ENCODE results near the gene COG5.

DNA sequence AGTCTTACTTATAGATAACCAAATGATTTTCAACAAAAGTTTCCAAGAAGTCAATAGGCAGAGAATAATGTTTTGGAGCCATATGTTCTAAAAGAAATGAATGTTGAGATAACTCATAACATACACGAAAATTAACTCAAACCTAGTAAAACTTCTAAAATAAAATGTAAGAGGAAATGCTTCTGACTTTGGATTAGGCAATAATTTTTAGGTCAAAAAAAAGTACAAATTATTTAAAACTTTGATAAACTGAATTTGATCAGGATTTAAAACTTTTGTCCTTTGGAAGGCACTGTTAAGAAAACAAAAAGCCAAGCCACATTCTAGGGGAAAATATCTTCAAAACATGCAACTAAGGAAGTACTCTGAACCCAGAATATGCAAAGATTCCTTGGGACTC lies 242.1 kb downstream of the COG5 start:
- TF ChIP-seq, protein P1, sequence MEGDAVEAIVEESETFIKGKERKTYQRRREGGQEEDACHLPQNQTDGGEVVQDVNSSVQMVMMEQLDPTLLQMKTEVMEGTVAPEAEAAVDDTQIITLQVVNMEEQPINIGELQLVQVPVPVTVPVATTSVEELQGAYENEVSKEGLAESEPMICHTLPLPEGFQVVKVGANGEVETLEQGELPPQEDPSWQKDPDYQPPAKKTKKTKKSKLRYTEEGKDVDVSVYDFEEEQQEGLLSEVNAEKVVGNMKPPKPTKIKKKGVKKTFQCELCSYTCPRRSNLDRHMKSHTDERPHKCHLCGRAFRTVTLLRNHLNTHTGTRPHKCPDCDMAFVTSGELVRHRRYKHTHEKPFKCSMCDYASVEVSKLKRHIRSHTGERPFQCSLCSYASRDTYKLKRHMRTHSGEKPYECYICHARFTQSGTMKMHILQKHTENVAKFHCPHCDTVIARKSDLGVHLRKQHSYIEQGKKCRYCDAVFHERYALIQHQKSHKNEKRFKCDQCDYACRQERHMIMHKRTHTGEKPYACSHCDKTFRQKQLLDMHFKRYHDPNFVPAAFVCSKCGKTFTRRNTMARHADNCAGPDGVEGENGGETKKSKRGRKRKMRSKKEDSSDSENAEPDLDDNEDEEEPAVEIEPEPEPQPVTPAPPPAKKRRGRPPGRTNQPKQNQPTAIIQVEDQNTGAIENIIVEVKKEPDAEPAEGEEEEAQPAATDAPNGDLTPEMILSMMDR (IDR thresholded peaks at IDR 0.05) = no peak
- TF ChIP-seq POLR2AphosphoS5 (IDR thresholded peaks at IDR 0.05) (no peak), POLR2A (IDR thresholded peaks at IDR 0.05) (no peak)

All from breast epithelium (tissue), 3 donors.